Mononuclear cell (primary cell): ENCODE measurements around the gene PLA2G2C. TPM values are rescaled to one million over a fixed set of nuclear protein-coding genes. Genes with fewer than 3 reads are reported as not detected.

ENCODE experiments used
- H3K27me3 ChIP-seq: 2 replicates; pipeline ENCODE4 v1.6.0; 2011; ENCODE audit warnings: low read length, control low read depth; ENCODE audit not compliant: insufficient read depth
- H3K4me1 ChIP-seq: 2 replicates; pipeline ENCODE4 v1.5.1; 2011; ENCODE audit warnings: mild to moderate bottlenecking, low read length, control low read depth; ENCODE audit not compliant: insufficient read depth
- H3K4me3 ChIP-seq: 2 replicates; pipeline ENCODE4 v1.5.1; 2011; ENCODE audit warnings: mild to moderate bottlenecking, low read length, moderate library complexity
- H3K9me3 ChIP-seq: 2 replicates; pipeline ENCODE4 v1.5.1; 2011; ENCODE audit warnings: low read depth, mild to moderate bottlenecking, control low read depth, low read length
- total RNA-seq: library from RNA; depleted of rRNA; stranded (reverse); fragments of >200 nt; gene quantifications from one replicate; pipeline ENCODE4 v1.2.3, GENCODE V29; 2012

Gene PLA2G2C
- total RNA-seq, 1 donor = under 0.01 TPM

DNA sequence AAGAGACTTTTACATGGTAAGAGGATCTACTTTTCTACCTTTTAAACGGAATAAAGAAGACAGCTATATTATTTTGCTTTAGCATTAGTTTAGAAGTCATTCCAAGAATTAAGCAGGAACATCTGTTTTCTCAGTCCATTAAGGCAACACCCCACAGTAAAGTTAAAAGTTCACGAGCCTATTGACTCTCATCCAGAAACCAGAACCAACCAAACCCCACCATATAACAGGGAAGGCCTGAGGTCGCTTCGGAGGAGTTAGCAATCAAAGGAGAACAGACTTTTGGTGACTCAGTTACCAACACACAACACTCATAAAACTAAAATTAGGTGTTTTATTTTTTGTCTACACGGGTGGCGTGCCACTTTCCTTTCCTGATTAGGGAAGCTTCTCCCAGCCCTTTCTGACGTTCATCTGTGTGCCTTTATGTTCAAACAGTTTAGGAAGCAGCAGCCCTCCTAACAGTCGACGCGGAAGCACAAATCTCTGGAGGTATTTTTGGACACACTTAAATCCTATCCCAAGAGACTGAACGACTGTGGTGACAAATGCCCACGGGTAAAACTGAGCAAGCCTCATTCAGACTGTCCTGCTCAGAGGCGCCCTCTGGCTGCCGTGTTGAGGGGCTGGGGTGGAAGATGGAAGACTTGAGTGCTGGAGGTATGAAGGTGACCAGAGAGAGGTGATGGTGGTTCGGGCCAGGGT lies 8.6 kb upstream of the PLA2G2C start:
- Histone ChIP-seq H3K9me3 (no peaks in the 10 kb centered on the region), H3K27me3 (no peaks in the 10 kb centered on the region), H3K4me3 (no peak overlapping the region)

DNA sequence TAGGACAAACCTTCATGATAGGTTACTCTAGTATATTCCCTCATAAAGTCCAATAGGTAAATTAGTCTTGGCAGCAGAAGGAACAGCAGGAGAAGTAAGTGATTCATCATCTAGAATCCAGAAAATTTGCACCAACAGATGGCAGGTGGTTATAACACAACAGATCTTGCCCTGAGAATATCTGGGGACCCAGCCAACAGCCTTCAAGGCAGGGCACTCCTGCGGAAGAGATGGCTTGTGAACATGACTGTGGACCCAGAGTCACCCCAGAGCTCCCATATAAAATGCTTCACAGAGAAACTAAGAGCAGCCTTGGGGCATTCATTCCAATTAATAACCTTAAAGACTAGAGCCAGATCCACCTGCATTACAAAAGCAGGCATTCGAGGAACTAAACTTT lies 7.9 kb upstream of the PLA2G2C start:
- no peak overlapping the region for H3K4me3 ChIP-seq
- no peaks in the 10 kb centered on the region for H3K27me3 ChIP-seq
- no peaks in the 10 kb centered on the region for H3K4me1 ChIP-seq
- H3K9me3 ChIP-seq = no peaks in the 10 kb centered on the region

More for the DNA sequence above, 8.6 kb upstream of the PLA2G2C start:
- no peaks in the 10 kb centered on the region for H3K4me1 ChIP-seq

DNA sequence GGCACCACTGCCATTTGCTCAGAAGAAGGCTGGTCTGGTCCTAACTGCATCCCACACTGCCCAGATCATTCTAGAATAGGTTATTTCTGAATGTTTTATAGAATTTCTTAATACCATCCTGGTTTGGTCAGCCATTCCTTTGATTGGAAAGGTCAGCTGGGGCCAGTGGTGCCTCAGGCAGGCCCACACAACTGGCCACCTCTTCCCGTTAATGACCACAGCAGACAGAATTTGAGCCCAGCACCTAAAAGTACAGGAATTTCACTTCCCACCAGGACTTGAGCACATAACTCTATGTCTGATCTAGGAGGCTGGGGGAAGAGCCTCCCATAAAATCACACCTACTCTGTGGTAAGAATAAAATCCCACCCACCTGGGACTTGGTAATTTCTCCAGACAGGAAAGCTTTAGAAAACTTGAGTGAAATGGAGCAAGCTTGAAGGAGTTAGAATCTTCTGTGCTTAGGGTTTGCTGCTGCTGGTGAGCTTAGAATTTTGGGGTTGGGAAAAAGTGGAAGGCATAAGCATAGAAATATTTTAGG lies 6.6 kb upstream of the PLA2G2C start:
- H3K27me3 ChIP-seq = peaks cover 7% of the 10 kb centered on the region

GRCh38 chr1:20192364-20192763 lies 6.0 kb upstream of the PLA2G2C start:
- peaks cover 12% of the 10 kb centered on the region for H3K4me1 ChIP-seq
- no peaks in the 10 kb centered on the region for H3K9me3 ChIP-seq
- no peak overlapping the region for H3K4me3 ChIP-seq
- peaks cover 7% of the 10 kb centered on the region for H3K27me3 ChIP-seq

More for the DNA sequence above, 6.6 kb upstream of the PLA2G2C start:
- Histone ChIP-seq H3K4me1 (peaks cover 8% of the 10 kb centered on the region), H3K4me3 (no peak overlapping the region), H3K9me3 (no peaks in the 10 kb centered on the region)

- no peaks in the 10 kb centered on the region for H3K9me3 ChIP-seq
- H3K4me1 ChIP-seq = peaks cover 22% of the 10 kb centered on the region
- peaks cover 10% of the 10 kb centered on the region for H3K27me3 ChIP-seq
- no peak overlapping the region for H3K4me3 ChIP-seq
These were observed 5.0 kb upstream of the PLA2G2C start for GRCh38 chr1:20191266-20191825.

DNA sequence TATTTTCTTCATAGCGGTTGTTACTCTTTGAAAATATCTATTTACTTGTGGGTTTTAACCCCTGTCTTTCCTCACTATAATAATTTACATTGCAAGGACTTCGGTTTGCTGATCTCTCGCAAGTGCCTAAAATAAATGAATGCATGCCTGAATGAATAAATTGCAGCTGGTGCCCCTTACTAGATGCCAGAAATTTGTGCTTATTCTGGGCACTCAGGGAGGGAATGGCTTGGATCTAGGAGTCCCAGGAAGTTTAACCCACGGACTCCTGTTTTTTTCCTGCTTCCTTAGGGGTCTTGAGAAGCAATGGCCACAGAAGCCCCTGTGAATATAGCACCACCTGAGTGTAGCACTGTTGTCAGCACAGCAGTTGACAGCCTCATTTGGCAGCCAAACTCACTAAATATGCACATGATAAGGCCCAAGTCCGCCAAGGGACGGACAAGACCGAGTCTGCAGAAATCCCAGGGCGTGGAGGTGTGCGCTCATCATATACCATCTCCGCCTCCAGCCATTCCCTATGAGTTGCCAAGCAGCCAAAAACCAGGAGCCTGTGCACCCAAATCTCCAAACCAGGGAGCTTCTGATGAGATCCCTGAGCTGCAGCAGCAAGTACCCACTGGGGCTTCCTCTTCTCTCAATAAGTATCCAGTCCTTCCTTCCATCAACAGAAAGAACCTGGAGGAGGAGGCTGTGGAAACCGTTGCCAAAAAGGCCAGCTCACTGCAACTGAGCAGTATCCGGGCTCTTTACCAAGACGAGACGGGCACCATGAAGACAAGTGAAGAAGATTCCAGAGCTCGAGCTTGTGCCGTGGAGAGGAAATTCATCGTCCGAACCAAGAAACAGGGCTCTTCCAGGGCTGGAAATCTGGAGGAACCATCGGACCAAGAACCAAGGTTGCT lies 4.2 kb upstream of the PLA2G2C start:
- H3K4me3 ChIP-seq = no peak overlapping the region
- peaks cover 10% of the 10 kb centered on the region for H3K27me3 ChIP-seq
- H3K4me1 ChIP-seq = peaks cover 27% of the 10 kb centered on the region
- no peaks in the 10 kb centered on the region for H3K9me3 ChIP-seq

DNA sequence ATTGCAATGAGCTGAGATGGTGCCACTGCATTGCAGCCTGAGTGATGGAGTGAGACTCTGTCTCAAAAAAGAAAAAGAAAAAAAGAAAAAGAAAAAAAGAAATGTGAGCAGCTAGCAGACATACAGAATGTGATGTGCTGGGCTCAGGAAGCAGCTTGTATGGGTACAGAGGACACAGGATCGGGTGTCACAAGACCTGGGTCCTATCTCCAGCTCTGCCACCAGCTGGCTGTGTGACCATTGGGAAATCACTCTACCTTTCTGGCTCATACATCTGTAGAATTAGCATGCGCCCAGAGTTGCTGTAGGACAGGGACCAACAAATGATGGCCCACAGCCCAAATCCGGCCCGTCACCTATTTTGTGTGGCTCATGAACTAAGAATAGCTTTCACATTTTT lies 3.3 kb upstream of the PLA2G2C start:
- Histone ChIP-seq H3K9me3 (no peaks in the 10 kb centered on the region), H3K4me1 (peaks cover 36% of the 10 kb centered on the region), H3K27me3 (peaks cover 10% of the 10 kb centered on the region), H3K4me3 (no peak overlapping the region)

- peaks cover 10% of the 10 kb centered on the region for H3K27me3 ChIP-seq
- H3K9me3 ChIP-seq = no peaks in the 10 kb centered on the region
- H3K4me1 ChIP-seq = peaks cover 37% of the 10 kb centered on the region
- no peak overlapping the region for H3K4me3 ChIP-seq
These were observed 2.1 kb upstream of the PLA2G2C start for GRCh38 chr1:20188455-20188817.

- Histone ChIP-seq H3K9me3 (no peaks in the 10 kb centered on the region), H3K27me3 (peaks cover 10% of the 10 kb centered on the region), H3K4me1 (peaks cover 37% of the 10 kb centered on the region), H3K4me3 (no peak overlapping the region)
These were observed 1.6 kb upstream of the PLA2G2C start for GRCh38 chr1:20187813-20188454.

DNA sequence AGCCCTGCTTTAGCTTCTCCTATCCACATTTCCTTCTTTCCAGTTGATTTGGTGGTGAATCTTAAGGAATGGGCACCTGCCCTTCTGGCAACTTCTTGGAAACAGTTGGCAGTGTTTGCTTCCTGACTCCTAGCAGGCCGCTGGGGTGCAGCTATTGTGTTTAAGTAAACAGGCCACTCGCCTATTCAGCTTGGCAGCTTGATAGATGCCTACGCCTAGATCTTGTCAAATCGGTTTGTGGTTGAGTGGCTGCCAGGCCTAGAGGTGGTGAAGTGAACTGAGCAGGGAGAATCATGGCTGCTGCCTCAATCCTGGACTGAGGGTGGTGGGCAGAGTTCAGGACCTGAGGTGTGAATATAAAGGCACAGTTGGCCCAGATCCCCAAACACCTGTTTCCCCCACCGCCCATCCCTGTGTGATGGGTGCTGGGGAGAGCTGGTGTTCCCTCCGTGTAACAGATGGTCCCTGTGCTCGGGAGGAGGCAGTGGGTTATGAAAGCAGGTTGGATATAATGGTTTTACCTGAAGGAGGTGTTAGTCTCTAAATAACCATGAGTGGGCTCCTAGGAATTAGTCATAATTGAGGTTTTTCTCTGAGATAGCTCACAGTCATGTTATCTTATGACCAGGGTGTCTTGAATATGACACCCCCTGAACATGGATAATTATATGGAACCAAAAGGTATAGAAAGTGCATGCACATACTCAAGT lies 940 bp upstream of the PLA2G2C start:
- peaks cover 10% of the 10 kb centered on the region for H3K27me3 ChIP-seq
- H3K4me3 ChIP-seq = no peak overlapping the region
- H3K9me3 ChIP-seq = no peaks in the 10 kb centered on the region
- peaks cover 37% of the 10 kb centered on the region for H3K4me1 ChIP-seq

- peaks cover 10% of the 10 kb centered on the region for H3K27me3 ChIP-seq
- peaks cover 37% of the 10 kb centered on the region for H3K4me1 ChIP-seq
- no peak overlapping the region for H3K4me3 ChIP-seq
- no peaks in the 10 kb centered on the region for H3K9me3 ChIP-seq
These were observed 1.1 kb downstream of the PLA2G2C start for GRCh38 chr1:20184997-20185833.

DNA sequence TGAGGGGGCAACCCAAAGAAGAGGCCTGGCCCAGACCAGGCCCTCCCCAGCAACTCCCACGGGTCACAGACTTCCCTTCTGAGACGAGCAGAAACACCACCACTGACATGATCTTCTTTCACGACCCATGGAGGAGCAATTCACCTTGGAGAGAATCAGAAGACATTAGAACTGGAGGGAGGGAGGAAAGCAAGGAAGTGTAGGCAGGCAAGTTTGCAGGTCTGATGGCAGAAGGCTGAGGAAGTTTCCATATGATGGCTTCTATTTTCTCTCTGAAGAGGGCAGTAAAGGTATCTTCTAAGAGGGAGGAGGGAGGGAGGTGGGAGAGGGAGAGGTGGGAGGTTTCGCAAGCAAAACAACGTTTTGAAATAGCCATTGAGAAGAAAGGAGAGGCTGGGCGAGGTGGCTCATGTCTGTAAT lies 1.8 kb downstream of the PLA2G2C start:
- peaks cover 37% of the 10 kb centered on the region for H3K4me1 ChIP-seq
- peaks cover 10% of the 10 kb centered on the region for H3K27me3 ChIP-seq
- H3K9me3 ChIP-seq = peaks cover 6% of the 10 kb centered on the region
- H3K4me3 ChIP-seq = no peak overlapping the region

DNA sequence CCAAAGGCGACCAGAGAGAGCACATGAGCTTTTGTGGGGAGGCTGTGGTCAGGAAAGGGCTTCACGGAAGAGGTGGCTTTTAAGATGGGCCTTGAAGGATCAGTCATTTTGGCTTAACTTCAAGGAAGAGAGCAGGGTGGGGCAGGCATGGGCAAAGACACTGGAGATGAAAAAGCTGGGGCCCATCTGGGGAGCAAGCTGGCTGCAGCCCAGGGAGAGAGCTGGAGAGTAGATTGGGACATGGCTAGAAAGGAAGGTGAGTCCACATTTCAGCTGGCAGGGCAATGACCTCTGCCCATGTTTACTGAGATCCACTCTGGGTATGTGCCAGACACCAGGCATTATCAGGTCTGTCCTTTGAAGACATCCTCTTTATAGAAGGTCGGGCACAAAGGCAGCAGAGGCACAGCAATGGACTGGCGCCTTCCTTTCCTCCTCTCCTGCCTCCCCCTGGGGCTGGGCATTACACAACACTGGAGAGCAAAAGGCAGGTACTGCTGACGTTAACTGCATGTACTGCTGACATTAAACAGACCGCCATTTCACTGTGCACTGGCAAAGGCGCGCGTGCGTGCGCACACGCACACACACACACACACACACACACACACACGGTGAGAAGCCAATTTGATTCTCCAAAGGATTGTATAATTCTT lies 2.6 kb downstream of the PLA2G2C start:
- H3K27me3 ChIP-seq = peaks cover 9% of the 10 kb centered on the region
- H3K4me1 ChIP-seq = peaks cover 37% of the 10 kb centered on the region
- no peak overlapping the region for H3K4me3 ChIP-seq
- H3K9me3 ChIP-seq = peaks cover 9% of the 10 kb centered on the region
